Measurements from ENCODE around the gene LIN28A.
"Not testable (repeated sequence)": the region's sequence is repeated elsewhere in the genome, so short reads cannot be mapped to it uniquely, and the experiment has no call there.

Gene LIN28A, protein sequence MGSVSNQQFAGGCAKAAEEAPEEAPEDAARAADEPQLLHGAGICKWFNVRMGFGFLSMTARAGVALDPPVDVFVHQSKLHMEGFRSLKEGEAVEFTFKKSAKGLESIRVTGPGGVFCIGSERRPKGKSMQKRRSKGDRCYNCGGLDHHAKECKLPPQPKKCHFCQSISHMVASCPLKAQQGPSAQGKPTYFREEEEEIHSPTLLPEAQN

DNA sequence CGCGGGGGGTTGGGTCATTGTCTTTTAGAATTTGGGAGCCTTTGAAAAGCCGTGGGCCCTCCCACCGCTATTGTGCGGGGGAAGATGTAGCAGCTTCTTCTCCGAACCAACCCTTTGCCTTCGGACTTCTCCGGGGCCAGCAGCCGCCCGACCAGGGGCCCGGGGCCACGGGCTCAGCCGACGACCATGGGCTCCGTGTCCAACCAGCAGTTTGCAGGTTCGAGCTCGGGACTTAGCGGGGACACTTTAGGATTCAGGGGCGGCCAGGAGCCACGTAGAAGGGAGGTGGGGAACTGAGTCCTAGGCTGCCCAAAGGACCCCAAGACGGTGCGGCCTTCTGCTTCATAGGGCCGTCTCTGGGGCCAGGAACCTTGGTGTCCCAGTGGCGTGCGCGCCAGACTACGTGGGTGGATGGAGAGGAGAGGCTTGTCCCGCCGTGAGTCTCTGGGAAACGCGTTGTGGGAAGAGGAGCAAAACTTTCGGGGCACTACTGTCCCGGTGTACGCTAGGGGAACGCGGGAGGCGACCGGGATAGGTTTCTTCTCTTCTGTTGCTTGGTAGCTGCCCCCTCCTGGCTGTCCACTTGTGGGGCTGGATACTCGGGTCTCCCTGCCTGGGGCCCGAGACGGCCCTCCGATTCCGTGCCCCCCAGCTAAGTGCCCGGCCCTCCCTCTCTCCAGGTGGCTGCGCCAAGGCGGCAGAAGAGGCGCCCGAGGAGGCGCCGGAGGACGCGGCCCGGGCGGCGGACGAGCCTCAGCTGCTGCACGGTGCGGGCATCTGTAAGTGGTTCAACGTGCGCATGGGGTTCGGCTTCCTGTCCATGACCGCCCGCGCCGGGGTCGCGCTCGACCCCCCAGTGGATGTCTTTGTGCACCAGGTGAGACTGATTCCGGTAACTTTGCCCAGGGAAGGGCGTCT is at the start of gene LIN28A:
Gene LIN28A (plus strand): TSS at position 112 of the 918 bp plus-strand sequence. CDS start 75 bp downstream, at position 187.
- DNase-seq, result no peak
- intact Hi-C loops (cut with DNase I), result no loop called here

DNA sequence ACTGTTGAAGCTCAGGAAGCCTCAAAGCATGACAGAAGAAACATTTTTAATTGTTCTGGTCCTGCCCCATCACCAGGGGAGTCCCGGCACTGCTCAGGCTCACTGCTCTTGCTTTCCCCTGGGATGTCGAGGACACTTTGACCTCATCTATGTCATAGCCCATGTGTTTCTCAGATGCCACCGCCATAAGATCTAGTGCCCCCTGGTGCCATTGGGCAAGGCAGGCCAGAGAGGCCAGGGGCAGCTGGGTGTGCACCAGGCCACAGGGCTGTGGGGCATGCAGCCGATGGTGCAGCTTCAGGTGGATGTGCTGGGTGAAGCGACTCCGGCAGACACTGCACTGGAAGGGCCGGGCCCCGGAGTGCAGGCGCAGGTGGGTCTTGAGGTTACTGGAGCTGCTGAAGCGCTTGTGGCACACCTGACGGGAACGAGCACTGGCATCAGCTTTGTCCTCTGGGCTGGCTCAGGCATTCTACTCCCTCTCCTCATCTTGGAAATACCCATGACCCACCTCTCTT is 49.0 kb upstream of the LIN28A start:
- intact Hi-C loops (cut with DNase I), result no loop called here
- DNase-seq, result peak in 2 of 10 donors; percentile 56 to 67

DNA sequence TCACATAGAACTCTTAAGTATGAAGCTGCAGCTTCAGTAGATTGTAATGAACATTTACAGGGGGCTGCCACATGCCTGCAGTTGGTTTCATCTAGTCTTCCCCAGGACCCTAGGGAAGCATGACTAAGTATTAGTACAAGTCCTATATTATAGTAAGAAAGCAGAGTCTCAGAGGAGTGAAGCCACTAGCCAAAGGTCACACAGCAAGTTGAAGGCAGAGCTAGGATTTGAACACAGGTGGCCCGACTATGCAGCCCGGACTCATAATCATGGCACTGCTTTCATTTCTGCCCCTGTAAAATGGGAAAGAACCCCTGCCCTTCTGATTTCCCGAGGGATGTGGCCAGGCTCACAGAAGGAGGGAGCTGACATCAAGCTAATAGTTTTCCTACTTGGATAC is 48.3 kb upstream of the LIN28A start:
- peak in 1 of 10 donors; percentile 7 for DNase-seq
- intact Hi-C loops (cut with DNase I), result no loop called here

DNA sequence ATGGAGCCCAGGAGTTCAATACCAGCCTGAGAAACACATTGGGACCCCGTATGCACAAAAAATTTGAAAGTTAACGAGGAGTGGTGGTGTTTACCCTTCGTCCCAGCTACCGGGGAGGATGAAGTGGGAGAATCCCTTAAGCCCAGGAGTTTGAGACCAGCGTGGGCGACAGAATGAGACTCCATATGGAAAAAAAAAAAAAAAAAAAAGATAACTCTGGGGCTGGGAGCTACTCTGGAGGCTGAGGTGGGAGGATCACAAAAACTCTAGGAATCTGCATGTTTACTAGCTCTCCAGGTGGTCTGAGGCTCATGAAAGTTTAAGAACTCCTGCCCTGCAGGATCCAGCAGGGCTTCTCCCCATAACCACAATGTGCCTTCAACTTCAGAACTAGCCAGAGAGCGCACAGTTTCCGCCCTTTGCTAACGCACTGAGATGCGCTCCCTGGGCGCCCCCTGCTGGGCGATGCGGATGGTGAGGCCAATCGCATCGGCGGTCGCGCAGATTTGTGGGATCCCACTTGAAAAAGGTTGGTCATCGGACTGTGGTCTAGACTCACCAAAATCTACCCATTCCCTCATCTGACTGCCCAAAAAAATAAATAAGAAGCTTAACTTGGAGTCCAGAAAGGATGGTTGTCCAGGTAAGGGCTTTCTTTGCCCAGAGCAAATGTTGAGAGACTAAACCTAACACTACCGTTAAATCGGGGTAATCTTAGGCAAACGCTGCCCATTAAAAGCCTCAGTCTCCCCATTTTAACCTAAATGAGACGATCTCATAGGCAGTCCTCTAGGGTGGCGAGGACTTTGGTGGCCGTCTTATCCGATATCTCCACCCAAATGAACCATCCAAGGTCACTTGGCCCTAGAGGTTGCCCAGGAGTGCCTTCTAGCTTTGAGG is 46.8 kb upstream of the LIN28A start:
- DNase-seq, result peak; percentile 35 to 92 (median 69)
- intact Hi-C loops (cut with DNase I), result no loop called here

DNA sequence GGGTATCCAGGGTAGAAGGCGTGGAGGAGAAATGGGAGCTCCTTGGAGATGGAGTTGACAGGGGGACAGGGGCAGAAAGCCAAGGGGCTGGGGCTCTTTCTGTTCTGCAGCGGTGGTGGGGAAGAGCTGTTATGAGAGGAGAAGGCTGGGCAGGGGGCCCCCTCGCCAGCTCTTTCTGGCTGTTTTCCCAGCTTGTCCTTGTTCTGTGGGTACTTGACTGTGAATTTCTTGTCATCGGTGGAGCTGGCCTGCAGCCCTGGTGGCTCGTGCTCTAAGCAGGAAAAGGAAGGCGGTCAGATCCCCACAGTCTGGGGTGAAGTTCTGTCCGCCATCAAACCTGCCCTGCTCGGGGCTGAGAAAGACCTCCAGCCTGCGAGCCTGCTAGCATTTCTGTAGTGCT is 45.7 kb upstream of the LIN28A start:
- intact Hi-C loops (cut with DNase I), result no loop called here
- peak in 2 of 10 donors; percentile 36 to 54 for DNase-seq

DNA sequence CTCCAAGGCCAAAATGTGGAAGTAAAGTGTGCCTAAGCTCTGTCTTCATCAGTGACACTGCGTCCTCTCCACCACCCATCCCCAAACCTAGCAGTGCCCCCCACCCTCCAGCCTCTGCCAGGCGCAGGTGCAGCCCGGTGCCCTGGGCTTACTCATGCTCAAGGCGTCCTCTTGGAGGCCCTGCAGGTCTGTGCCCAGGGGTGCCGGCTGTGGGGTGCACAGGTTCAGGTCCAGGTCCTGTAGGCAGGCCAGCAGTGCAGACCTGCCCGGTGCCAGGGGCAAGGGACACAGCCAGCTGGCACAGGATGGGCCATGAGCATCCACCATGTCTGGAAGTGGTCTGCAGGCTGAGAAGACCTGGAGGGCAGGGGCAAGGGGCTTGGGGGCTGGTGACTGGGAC is 43.2 kb upstream of the LIN28A start:
- peak in 1 of 10 donors; percentile 70 for DNase-seq
- intact Hi-C loops (cut with DNase I), result no loop called here

DNA sequence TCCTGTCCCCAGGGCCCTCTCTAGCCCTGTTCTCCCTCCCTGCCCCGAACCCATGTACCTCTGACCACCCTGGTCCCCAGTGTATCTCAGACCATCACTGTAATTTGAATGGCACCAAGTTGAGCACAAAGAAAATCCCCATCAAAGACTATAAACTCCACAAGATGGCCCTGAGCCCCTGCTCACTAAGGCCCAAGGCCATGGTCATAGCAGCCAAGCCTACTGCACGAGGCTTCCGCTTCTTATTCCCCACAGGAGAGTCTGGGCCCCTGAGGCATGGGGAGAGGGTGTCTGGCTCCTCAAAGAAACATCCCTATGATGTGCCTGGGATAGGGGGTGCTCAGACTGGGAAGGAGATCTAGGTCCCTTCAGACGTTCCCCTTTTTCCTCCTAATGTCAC is 42.6 kb upstream of the LIN28A start:
- intact Hi-C loops (cut with DNase I), result no loop called here
- peak in 1 of 10 donors; percentile 25 for DNase-seq

DNA sequence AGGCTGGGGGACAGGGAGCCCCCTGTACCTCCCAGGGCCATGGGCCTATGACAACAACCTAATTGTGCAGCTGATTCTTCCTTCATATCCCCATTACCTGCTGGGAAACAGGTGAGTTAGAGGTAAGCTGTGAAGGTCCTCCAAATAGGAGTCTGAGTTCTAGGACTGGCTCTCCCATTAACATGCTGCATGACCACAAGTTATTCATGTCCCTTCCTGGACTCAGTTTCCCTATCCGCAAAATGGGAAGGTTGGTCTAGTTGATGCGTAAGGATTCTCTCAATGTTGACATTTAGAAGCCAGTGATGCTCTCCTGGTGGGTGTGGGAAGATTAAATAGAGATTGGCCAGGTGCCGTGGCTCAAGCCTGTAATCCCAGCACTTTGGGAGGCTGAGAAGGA is 42.1 kb upstream of the LIN28A start:
- no peak for DNase-seq
- intact Hi-C loops (cut with DNase I), result no loop called here

DNA sequence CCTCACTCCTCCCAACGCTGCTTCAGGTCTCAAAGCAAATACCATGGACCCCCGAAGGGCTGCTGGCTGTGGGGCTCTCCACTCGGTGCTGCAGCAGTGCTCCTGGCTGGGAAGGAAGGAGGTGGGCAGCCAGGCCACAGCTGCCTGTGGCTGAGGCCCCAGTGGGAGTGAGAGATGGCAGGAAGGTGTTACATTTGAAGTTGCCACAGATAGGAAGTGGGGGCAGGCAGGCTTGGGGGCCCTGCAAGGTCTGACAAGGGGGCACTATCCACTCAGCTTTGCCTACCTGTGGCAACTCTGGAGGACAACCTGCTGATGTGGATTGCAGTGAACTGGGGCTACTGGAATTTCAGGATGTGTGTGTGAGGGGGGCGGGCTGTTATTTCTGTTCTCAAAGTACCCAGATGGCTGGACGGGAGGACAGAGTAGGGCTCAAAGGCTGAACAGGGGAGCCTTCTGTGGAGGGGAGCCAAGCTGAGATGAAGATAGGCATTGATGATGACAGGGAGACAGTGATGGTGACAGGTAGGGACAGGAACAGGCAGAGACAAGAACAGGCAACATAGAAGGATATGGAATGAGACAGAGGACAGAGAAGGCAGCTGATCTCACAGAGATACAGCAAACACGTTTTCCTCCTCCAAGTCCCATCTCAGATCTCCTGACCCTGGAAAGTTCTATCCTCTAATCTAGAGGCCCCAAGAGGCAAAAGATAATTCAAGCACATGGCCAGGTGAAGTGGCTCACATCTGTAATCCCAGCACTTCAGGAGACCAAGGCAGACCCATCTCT is 39.8 kb upstream of the LIN28A start:
- peak in 2 of 10 donors; percentile 41 for DNase-seq
- intact Hi-C loops (cut with DNase I), result no loop called here

DNA sequence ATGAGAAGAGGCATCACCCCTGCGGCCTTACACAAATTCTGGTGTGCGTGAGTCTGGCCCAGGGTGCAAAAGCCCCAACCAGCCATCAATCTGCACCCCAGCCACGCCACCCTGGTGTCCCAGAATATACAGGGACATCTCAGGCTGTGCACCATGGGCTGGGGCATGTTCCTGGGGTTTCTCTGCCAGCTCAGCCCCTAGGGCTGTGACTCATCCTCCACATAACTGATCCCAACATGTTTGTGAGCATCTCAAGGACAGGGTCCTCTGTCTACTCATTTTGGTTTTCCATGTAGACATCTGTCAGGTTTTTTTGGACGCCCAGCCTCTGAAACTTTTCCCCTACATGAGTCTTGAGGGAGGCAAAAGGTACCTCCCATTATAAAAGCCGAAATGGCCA is 38.6 kb upstream of the LIN28A start:
- DNase-seq, result peak in 2 of 10 donors; percentile 34 to 43
- intact Hi-C loops (cut with DNase I), result no loop called here

DNA sequence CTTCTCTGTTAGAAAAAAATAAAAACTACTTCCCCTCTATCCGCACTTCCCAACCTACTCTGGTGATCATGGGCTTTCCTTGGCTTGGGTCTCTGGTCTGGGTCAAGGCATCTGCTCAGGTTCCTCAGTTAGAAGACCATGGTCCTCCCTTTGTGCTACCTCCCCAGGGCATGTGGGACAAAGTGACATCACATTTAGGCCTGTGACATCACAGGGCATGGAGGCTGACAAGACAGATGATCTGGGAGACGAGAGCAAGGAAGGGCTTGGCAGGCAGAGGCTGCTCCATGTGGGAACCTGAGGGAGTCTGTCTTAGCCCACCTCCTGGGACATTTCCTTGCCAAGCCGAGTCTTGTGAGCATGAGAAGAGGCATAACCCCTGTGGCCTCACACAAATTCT is 38.0 kb upstream of the LIN28A start, which contains the start of gene ZNF683:
Gene ZNF683 (minus strand): TSS at position 140 of the 400 bp plus-strand sequence. CDS start 4,179 bp downstream, outside the sequence.
- peak in 1 of 10 donors; percentile 20 for DNase-seq
- intact Hi-C loops (cut with DNase I), result not testable (repeated sequence)

DNA sequence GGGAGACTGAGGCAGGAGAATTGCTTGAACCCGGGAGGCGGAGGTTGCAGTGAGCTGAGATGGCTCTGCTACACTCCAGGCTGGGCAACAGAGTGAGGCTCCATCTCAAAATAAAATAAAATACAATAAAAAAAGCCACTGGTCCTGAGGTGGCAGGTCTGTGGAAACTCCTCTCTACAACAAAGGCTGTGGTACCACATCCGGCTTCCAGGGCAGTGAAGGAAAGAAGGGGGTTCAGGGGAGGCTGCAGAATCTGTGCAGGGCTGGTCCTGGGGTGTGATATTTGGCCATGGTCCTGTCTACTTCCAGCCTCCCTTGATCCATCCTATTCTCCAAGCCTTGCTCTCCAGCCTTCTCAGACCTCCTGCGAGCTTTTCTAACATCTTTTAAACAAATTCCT is 37.3 kb upstream of the LIN28A start:
- DNase-seq, result peak in 1 of 10 donors; percentile 7
- intact Hi-C loops (cut with DNase I), result no loop called here

DNA sequence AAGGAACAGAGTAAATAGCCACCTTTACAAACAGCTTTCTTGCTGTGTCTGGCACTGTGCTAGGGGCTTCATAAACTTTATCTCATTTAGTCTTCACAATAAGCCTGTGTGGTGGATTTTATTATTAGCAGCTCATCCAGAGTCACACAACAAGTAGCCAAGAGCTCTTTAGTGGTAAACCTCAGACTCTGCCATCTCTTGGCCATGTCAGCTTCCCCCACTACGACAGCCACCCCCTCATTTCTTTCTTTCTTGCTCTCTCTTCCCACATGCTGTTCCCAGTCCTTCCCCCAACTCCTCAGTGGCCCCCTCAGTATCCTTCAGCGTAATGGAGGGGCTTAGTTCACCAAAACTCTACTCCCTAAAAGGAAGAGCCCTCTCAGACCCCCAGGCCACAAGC is 36.8 kb upstream of the LIN28A start:
- intact Hi-C loops (cut with DNase I), result no loop called here
- DNase-seq, result no peak

DNA sequence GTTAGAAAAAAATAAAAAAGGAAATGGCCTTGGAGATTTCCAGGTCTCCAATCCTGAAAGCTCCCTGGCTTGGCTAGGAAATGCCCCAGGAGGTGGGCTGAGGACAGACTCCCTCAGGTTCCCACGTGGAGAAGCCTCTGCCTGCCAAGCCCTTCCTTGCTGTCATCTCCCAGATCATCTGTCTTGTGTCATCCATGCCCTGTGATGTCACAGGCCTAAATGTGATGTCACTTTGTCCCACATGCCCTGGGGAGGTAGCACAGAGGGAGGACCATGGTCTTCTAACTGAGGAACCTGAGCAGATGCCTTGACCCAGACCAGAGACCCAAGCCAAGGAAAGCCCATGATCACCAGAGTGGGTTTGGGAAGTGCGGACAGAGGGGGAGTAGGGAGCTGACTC is 36.3 kb upstream of the LIN28A start:
- DNase-seq, result peak in 1 of 10 donors; percentile 33
- intact Hi-C loops (cut with DNase I), result not testable (repeated sequence)

DNA sequence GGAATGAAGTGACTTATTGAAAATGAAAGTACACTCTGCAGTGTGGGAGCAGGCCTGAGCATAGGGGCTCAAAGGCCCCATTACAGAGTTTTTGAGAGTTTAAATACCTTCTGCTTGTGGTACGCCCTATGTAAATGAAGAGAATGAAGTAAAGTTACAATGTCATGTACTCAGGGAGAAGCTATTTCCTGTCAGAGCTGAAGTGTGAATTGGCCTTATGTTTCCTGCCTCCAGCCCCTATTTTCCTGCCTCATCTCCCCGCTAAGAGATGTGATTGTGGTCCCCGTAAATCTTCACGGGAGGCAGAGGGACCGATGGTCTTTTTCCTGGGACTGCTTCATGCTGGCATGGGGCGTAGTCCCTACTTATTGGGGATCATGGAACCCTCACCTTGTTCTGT is 35.5 kb upstream of the LIN28A start:
- DNase-seq, result no peak
- intact Hi-C loops (cut with DNase I), result no loop called here

DNA sequence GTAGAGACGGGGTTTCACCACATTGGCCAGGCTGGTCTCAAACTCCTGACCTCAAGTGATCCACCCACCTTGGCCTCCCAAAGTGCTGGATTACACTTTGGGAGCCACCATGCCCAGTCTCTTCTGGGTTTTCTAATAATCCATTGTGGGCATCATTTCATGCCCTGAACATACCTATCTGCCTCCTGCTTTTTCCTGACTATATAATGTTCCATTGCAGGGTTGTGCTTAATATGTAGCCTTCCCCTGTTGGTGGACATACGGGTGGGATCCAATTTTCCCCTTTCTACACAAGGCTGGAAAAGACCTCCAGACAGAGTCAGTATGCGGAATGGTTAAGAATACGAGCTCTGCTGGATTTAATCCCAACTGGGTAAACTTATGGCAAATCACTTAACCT is 34.6 kb upstream of the LIN28A start:
- intact Hi-C loops (cut with DNase I), result no loop called here
- DNase-seq, result no peak

DNA sequence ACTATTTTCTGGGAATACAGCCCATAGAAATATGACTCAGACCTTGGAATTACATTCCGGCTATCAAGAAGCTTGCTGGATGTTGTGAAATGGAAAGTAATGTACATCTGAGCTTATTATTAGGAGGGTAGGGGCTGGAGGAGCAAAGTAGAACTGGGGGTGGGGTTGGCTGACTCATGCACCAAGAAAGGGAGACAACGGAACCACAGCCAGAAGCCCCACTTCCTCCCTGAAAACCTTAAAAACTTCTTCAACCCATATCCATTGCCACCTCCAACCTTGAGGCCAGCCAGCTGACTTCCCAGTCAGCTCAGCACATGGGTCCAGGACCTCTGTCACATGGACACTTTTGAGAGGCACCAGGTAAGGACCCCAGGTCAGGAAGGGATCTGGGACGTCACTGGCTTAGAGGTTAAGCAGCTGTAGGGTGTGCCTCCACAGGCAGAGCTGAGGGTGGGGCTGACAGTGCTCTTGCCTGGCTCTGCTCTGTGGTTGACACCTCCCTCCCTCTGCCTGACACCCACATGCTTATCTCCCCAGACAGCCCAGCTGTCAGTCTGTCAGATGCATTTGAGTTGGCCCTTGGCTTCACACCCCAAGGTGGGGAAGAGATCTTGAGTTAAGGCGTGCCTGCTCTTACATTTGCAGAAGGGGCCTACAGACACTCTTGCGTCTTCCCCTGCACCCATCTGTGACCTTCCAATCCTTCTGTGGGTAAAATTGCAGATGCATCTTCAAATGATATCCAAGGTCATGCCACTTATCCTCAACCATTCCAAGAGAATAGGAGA is 32.3 kb upstream of the LIN28A start:
- intact Hi-C loops (cut with DNase I), result no loop called here
- DNase-seq, result peak in 1 of 10 donors; percentile 34

DNA sequence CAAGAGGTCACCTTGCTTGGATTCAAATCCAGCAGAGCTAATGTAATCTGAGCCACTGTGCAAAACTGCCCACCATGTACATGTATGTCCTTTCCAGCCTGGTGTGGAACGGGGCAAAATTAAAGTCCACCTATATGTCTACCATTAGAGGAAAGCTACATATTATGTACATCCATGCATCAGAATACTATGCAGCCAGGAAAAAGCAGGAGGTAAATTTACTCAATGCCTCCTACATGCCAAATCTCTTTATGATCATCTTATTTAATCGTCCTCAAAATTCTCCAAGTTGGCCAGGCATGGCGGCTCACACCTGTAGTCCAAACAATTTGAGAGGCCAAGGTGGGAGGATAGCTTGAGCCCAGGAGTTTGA is 31.8 kb upstream of the LIN28A start:
- DNase-seq, result peak in 1 of 10 donors; percentile 7
- intact Hi-C loops (cut with DNase I), result no loop called here

DNA sequence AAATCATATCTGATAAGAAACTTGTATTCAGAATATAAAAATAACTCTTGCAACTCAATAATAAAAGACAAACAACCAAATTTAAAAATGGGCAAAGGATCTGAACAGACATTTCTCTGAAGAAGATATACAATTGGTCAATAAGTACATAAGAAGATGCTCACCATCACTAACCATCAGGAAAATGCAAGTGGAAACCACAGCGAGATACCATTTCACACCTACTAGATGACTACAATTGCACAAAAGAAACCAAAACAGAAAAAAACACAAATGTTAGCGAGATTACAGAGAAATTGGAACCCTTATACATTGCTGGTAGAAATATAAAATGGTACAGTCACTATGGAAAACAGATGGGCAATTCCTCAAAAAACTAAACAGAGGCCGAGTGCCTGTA is 26.5 kb upstream of the LIN28A start:
- no peak for DNase-seq
- intact Hi-C loops (cut with DNase I), result no loop called here
